Measurements from ENCODE around the gene COMP.

COMP gene

DNA sequence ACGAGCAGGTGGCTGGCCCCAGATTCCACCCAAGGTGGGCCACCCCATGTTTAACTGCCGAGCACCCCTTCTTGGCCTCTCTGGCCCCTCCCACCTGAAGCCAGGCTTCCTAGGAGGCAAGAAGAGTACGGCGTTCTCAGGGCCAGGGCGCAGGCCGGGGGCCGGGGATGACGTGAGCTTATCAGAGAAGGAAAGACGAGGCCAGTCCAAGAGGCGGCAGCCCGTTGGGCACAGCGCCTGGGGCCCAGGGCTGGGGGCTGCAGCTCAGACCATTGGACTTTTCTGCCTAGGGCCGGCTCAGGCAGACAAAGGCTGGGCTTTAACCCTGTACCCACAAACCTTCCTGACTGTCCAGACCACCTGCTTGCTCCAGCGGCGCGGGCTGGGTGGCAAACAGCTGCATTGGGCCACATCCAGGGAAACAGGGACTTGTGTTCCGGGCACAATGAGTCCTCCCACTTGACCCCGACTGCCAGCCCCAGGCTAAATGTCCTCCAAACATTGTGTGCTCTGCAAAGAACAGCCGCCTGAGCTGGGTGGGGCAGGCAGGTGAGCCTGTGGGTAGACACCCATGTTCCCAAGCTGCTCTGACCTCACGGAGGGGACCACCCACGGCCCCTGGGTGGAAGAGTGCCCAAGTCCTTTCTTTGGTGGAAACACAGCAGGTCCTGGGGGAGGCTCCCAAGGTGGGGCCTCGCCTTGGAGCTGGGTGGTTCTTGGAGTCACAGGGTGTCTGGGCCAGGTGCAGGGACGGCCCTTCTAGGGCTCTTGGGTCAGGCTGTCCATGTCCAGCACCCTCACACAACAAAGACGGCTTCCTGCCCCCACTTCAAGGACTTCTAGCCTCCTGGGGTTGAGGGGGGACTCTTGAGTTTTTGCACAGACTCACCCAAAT, 21.9 kb downstream of the COMP start:
- DNase-seq (ENCODE audit: low read depth) = no peak

DNA sequence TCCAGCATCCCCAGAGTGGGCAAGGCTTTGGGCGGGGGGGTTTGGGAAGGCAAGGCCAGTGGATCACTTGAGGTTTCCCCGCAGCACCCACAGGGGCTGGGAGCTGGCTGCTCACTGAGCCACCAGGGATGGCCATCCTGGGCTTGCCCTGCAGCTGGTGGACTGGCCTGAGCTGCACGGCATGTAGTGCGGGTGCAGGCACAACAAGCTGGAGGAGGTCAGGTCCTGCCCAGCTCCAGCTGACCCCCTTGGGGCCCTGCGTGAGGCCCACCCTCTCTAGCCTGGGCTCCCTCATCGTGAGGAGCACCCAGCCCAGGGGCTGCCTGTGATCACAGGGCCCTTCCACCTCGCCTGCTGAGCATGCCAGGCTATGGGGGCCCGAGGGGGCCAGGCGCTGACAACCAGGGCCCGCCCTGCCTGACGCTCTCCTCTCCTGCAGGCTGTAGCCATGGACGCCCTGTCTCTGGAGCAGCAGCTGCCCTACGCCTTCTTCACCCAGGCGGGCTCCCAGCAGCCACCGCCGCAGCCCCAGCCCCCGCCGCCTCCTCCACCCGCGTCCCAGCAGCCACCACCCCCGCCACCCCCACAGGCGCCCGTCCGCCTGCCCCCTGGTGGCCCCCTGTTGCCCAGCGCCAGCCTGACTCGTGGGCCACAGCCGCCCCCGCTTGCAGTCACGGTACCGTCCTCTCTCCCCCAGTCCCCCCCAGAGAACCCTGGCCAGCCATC, 22.9 kb downstream of the COMP start:
- DNase-seq (ENCODE audit: low read depth) = no peak

DNA sequence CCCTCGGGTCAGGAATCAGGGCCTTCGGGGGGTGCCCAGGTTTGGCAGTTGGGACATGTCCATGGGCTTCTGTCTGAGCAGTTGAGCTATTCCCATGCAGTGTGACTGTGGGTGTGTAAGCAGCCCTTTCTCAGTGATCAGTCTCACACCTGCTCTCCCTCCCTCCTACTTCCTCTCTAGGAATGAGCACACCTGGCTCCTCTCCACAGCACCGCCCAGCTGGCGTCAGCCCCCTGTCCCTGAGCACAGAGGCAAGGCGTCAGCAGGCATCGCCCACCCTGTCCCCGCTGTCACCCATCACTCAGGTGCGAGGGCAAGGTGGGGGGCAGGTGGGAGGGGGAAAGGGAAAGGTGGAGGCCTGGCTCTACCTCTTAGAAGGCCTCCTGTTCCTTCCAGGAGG, 25.9 kb downstream of the COMP start:
- DNase-seq (ENCODE audit: low read depth) = no peak

DNA sequence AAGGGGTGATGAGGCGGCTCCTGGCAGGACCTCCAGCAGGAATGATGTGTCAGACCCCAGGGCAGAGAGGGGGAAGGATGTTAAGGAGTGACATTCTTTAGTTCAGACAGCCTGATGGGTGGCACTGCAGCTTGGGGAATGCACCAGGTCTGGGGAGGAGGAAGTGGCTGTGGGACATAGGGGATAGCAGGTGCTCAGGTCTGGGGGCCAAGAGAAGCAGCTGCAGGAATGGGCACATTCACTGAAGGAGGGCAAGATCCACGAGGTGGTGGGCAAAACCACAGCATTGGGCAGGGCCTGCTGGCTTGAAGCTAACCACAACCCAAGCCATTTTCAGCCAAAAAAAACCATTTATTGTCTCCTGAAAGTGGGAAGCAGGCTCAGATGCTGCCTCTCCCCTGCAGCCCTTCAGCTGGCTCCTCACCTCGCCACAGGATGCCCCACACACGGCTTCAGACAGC, 26.5 kb downstream of the COMP start:
- no peak for DNase-seq (ENCODE audit: low read depth)

DNA sequence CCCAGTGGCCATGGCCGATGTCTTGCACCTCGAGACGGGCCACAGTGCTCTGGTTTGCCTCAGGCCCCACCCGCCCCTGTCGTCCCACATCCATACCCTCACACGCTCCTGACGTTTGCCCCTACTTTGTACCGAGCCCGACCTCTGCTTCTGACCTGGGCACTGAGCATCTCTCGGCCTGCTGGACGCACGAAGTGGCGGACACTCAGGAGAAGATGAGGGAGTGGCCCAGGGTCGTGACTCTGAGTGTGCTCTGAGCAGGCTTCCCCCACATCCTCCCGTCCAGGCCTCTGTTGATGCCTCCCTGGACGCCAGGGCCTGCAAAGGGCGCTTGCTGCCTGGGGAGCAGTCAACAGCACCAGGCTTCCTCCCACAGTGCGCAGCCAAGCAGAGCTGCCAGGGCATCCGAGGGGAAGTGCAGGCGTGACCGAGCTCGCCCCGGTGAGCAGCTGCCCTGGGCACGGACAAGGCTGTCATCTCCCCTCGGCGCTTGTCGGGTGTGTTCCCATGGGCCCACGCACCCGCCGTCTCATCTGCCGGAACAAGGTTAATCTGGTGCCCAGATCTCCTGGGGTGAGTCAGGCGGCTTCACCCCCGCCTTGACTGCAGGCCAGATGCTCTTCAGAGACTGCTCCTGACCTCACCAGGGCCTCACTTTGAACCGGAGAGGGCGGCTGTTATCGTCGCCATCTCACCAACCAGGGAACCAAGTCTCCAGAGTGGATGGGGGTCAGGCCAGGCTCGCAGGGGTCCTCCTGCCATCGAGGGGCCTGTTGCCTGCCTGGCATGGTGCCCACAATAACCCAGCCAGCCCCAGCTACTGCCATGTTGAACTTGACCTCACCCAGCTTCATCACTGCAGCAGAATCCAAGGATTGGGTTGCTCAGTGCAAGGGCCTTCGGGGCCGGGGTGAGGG, 27.2 kb downstream of the COMP start:
- DNase-seq (ENCODE audit: low read depth) = no peak

DNA sequence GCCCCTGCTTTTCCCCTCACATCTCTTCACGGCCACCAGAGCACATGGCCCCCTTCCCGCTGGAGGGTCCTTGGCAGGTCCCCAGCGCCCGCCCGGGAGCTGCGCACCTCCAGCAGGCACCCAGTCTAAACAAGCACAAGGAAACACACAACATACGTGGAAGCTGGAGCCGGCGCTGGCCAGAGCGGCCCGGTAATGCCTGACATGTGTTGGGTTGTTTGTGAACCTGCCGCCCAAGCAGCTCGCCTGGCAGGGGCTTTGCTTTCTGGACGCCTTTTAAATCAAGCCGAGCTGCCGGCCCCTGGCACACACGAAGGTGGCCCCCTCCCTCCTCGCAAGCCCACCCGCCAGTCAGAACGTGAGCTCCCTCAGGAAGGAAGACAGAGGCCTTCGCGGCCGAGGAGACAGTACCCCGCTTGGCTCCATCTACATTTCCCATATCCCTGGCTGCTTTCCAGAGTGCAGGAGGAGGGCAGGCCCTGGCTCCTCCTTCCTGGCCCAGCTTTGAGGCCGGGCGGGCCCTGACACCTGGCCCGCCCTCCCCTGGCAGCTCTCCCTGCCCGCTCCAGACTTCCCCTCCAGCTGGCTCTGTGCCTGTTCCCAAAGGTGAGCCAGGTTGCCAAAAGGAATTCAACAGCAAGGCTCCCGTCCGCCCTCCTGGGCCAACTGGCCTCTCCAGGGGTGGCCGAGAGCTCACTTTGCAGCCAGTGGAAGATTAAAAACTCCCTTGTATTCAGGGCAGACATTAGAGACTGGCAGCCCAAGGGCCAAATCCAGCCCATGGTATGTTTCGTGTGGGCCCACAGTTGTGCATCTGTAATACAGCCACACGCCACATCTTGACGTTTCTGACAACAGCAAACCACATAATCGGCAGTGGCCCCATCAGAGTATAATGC, 28.7 kb downstream of the COMP start:
- no peak for DNase-seq (ENCODE audit: low read depth)

DNA sequence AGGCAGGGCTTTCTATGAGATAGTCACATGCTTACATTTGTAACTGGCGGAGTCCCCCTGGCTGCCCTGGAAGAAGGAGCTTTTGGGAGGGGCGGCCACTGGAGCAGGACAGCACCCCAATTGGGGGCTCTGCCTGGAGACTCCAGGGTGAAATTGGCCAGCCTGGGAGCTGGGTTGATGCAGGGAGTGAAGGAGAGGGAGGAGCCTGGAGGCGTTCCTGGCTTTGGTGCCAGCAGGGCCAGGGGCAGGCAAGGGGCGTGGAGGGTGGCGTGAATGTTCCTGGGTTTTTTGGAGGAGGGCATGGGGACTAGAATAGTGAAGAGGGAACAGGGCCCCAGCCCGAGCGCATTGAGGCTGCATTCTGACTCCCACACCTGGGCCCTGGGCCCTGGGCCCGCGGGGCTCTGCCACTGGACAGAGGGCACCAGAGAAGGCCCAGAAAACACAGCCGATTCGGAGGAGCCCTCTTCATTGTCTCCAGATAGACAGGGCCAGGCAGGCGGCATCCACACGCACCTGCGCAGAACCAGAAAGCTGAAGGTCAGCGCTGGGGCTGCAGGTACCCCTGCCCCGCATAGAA, 29.5 kb downstream of the COMP start:
- no peak for DNase-seq (ENCODE audit: low read depth)

DNA sequence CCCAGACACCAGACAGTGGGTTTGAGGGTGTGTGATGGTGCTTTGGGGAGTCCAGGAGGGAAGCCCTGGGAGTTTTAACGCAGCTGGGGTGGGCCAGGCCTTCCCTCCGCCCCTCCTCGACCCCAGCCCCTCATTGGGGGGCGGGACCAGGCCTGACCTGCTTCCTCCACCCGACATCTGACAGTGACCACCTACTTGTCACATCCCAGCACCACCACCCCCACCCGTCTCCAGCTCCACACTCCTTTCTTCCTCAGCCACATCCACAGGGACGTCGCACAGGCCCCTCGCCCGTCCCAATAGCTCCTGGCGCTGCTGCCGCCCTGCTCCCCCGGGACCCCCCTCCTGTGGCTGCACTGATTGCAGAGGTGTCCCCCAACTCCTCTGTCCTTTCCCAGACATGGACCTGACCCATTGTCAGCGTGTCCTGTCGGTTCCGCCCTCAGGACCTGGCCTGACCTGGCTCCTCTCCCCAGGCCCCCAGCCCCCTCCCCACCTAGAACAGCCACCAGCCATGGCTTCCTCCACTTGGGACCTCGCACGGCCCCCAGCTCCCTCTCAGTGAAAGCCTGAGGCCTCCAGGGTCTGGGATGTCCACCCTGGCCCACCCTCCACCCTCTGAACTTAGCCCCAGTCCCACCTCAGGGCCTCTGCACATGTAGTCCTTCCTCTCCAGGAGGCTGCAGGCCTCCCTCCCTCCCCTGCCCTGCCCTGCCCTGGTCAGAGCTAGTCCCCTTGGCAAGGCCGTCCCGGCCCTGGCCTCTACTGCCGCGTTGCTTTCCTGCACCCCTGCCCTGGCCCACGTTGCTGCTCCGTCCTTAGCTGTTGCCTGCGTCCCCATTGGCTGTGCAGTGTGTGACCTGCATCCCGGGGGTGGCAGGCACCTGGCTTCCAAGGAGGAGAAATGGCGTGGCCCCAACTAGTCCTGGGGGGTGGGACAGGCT, 30.4 kb downstream of the COMP start:
- DNase-seq (ENCODE audit: low read depth) = no peak

DNA sequence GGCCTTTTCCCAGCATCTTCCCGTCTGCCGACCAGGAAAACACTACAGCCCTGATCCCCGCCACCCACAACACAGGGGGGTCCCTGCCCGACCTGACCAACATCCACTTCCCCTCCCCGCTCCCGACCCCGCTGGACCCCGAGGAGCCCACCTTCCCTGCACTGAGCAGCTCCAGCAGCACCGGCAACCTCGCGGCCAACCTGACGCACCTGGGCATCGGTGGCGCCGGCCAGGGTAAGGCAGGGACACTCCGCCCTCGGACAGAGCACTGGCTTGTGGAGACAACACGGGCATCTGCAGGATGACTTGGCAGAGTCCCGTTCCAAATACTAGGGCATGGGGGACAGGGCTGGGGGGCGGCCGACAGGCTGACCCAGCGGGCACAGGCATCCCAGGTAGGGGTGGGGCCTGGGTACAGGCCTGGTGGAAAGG, 31.1 kb downstream of the COMP start:
- DNase-seq (ENCODE audit: low read depth) = no peak

DNA sequence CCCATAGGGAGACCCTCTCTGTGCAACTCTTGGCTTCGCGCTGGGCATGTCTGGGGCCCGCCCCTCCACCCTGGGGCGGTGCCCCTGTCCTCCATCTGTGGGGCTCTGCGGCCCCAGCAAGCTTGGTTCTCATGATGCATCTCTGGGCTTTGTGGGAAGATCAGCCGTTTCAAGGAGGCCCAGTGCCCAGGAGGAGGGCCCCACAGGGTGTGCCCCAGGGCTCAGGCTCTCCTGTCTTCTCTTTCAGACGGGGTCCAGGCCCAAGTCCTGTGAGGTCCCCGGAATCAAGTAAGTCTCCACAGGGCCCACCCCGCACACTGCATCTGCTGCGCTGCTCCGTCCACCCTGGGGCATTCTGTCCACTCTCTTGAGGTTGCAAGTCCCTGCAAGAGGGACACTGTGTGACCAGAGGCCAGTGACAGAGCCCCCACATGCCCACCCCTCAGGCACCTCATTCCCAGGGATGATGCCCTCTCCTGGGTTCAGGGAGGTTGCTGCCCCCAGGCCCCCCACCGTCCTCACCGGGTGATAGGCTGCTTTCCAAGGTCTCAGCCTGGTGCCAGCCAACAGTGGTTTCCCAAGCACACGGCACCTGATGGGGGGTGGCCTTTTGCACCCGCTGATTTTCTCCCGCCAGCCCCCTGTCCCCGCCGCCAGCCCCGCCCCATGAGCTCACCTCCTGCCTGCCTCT, 31.7 kb downstream of the COMP start:
- no peak for DNase-seq (ENCODE audit: low read depth)

DNA sequence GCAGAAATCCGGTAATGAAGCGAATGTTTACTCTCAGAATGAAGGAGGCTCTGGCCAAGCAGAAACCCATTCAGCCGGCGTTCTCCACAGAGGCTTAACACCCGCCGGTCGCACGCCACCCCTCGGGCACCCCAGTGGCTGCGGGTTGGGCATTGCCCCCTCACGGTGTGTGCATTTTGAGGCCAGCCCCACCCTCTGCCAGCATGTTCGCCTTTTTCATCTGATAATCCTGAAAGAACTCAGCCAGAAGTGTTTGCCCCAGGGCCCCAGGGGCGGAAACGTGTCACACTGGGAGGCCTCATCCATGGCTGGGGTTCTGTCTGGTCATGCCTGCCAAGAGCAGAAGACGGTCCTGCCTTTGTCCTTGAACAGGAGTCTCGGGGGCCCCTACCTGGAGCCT, 34.2 kb downstream of the COMP start:
- DNase-seq (ENCODE audit: low read depth) = no peak

DNA sequence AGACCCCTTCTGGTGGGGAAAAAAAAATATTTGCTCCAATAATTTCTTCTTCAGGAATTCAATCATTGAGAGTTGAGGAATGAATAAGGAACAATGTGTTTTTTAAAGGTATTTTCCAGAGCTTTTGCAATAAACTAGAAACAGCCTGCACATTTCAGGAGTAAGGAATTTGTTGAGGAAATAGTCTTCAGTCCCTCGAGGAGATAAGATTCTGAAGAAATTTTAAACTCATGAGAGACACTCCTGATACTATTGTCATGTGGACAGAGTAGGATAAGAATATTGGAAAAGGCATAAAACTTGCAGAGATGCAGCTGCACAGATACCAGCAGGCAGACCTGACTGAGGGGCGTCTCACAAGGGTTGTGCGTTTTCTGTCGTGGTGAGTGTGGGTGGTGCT, 36.6 kb downstream of the COMP start:
- DNase-seq (ENCODE audit: low read depth) = no peak

DNA sequence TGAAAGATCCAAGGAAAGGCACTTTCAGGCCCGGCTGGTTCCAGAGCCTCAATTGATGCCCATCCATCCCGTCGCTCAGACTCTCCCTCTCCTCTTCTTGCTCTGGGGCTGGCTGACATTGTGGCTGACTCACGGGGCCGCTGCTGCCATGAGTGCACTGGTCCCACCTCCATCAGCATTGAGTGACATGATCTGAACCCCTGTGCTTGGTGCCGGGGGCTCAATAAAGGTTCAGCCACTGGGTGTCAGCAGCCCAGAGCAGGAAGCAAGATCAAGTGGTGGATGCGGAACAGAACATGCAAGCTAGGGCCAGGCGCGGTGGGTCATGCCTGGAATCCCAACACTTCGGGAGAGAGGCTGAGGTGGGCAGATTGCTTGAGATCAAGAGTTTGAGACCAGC, 39.5 kb downstream of the COMP start:
- no peak for DNase-seq (ENCODE audit: low read depth)

DNA sequence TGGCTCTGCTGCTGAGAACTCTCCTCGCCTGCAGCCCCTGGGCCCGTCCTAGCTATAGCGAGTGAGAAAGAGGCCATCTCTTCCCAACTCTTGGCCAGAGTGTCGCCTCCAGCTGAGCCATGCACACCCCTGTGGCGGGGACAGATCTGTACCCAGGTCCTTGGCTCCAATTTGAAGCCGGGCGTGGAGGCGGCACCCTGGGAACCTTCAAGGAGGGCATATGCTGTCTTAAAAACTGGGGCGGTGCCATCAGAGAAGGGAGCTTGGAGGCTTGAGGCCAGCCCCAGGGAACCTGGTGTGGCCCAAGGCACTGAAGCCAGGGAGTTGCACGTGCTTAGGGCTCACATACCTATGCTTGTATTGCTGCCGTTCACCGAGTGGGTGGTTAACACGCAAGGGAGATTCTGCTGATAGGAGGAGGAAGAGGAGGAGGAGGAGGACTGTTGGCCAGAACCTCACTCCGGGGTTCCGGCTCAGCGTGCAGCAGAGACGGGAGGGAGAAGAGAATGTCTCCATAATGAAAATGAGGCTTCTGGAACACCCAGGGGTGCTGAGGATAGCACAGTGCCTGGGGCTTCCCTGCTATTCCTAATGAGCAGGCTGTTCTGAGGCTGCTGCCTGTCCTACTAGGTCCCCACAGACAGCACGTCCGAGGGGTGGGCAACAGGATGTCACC, 40.7 kb downstream of the COMP start:
- DNase-seq (ENCODE audit: low read depth) = no peak

DNA sequence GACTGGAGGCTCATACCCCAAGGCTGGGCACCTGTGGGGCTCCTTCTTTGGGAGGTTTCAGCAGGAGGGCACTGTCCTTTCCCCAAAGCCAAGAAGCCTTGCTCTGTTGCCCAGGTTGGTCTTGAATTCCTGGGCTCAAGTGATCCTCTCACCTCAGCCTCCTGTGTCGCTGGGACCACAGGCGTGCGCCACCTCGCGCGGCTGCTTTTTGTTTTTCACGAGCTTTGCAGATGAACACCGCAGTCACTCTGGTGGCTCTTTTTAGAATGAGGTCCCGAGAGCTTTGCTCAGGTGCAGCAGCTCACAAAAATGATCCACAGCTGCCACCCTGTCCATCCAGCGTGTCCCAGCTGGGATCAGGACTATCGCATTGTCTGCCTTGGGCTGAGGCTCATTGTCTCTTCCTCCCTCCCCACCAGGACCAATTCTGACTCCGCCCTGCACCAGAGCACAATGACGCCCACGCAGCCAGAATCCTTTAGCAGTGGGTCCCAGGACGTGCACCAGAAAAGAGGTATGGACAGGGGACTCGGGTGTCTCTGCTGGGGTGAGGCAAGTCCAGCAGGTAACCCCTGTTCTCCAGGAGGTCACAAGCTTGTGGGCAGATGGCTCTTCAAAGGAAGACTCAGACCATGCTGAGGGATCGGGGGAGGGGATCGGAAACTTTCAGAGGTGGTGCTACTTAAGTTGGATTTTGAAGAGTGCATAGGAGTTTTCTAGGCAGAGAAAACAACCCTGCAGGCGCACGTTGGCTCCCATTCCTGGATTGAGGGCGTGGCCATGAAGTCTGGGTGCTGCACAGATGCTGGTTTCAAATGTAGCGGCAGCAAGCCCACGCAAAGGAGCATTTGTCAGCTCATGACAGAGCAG, 41.5 kb downstream of the COMP start:
- no peak for DNase-seq (ENCODE audit: low read depth)

DNA sequence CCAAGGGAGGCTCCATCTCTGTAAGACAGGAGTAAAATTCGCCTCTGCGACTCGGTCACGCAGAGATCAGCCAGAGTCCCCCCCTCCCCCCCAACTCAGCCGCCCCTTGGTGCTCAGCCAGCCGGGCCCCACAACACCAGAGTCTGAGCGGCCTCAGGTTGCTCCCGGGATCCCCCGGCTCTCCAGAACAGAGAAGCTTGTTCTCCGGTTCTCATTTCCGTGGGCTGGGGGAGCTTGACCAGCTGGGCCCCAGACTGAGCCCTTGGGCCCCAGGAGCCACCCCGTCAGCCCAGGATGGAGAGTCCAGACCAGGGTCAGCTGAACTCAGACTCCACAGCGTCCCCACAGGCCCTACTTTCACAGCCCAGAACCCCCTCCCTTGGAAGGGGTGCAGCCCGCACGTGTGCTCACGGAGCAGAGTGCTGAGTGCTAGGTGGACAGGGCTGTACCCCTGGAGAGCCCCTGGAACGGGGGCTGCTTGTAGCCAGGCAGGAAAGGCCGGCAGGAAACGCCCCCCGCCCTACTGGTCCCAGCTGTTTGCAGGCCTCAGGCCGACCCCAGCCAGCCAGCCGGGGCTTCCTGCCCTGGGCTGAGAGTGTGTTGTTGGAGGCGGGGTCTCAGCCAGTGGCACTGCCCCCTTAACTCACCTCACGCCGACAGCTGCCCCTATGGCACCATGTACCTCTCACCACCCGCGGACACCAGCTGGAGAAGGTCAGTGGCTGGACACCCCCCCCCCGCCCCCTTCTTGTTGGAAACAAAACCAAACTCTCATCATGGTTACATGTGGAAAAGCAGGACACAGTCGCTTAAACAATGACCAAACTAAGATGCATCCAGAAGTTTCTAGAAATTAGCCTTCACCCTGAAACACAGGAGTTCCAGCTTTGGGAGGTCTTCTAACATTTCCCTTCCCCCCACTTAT, 44.4 kb downstream of the COMP start:
- no peak for DNase-seq (ENCODE audit: low read depth)
